Astrocyte (in vitro differentiated cells and primary cell): ENCODE measurements around the gene HDAC1. TPM values are rescaled to one million over a fixed set of nuclear protein-coding genes. Genes with fewer than 3 reads are reported as not detected.
A peak's percentile ranks its signal among the peaks of the same experiment; 100 is the strongest.

ENCODE experiments used
- DNase-seq: peaks from one replicate; pipeline ENCODE4 v3.0.0-alpha.2; 2010; ENCODE audit warnings: low read depth
- FAIRE-seq: peaks from 2 replicates; lab custom pipeline; 2011; peaks lifted over from hg19 to GRCh38; lab: Jason Lieb, UNC
- H2AFZ ChIP-seq: 2 replicates; pipeline ENCODE4 v1.6.0; 2012; ENCODE audit warnings: low read depth, low read length, inconsistent platforms
- H3K27ac ChIP-seq: 2 replicates; pipeline ENCODE4 v1.5.1; 2011; ENCODE audit warnings: low read depth, low read length, inconsistent platforms
- H3K27me3 ChIP-seq: 2 replicates; pipeline ENCODE4 v1.6.0; 2011; ENCODE audit warnings: low read length, inconsistent platforms; ENCODE audit not compliant: insufficient read depth
- H3K36me3 ChIP-seq: 2 replicates; pipeline ENCODE4 v1.5.1; 2011; ENCODE audit warnings: low read length, inconsistent platforms; ENCODE audit not compliant: insufficient read depth
- H3K4me1 ChIP-seq: 2 replicates; pipeline ENCODE4 v1.5.1; 2011; ENCODE audit warnings: low read length, inconsistent platforms; ENCODE audit not compliant: insufficient read depth
- H3K4me2 ChIP-seq: 2 replicates; pipeline ENCODE4 v1.6.0; 2012; ENCODE audit warnings: low read length, inconsistent platforms
- H3K4me3 ChIP-seq: 2 replicates; pipeline ENCODE4 v1.5.1; 2011; ENCODE audit warnings: low read depth, mild to moderate bottlenecking, low read length, inconsistent platforms; ENCODE audit not compliant: insufficient read depth
- H3K79me2 ChIP-seq: 2 replicates; pipeline ENCODE4 v1.6.0; 2012; ENCODE audit warnings: mild to moderate bottlenecking, low read length, inconsistent platforms; ENCODE audit not compliant: insufficient read depth
- H3K9ac ChIP-seq: 2 replicates; pipeline ENCODE4 v1.6.0; 2012; ENCODE audit warnings: mild to moderate bottlenecking, low read length, inconsistent platforms
- H3K9me3 ChIP-seq: 2 replicates; pipeline ENCODE4 v1.5.1; 2012; ENCODE audit warnings: low read depth, mild to moderate bottlenecking, low read length, inconsistent platforms; ENCODE audit not compliant: insufficient read depth
- H4K20me1 ChIP-seq: 2 replicates; pipeline ENCODE4 v1.6.0; 2012; ENCODE audit warnings: low read length, inconsistent platforms; ENCODE audit not compliant: insufficient read depth
- H3K27ac Mint-ChIP-seq: one replicate; pipeline ENCODE4 v1.8.0; 2021; ENCODE audit warnings: mild to moderate bottlenecking, mixed read lengths; ENCODE audit not compliant: unreplicated experiment
- H3K27me3 Mint-ChIP-seq: one replicate; pipeline ENCODE4 v1.8.0; 2021; ENCODE audit warnings: low read depth, mixed read lengths; ENCODE audit not compliant: unreplicated experiment
- H3K36me3 Mint-ChIP-seq: one replicate; pipeline ENCODE4 v1.8.0; 2021; ENCODE audit warnings: low read depth, mixed read lengths; ENCODE audit not compliant: unreplicated experiment
- H3K4me1 Mint-ChIP-seq: one replicate; pipeline ENCODE4 v1.8.0; 2021; ENCODE audit warnings: low read depth, mixed read lengths; ENCODE audit not compliant: unreplicated experiment
- H3K4me3 Mint-ChIP-seq: one replicate; pipeline ENCODE4 v1.8.0; 2021; ENCODE audit warnings: mild to moderate bottlenecking, moderate library complexity, mixed read lengths; ENCODE audit not compliant: unreplicated experiment
- H3K9me3 Mint-ChIP-seq: one replicate; pipeline ENCODE4 v1.8.0; 2021; ENCODE audit warnings: mild to moderate bottlenecking, mixed read lengths; ENCODE audit not compliant: unreplicated experiment
- CTCF ChIP-seq: IDR thresholded peaks from 2 replicates; pipeline ENCODE4 v1.5.1; 2011; ENCODE audit warnings: low read depth, mild to moderate bottlenecking, inconsistent platforms, low read length, moderate library complexity; ENCODE audit not compliant: insufficient read depth
- EZH2 ChIP-seq: IDR thresholded peaks from 2 replicates; pipeline ENCODE4 v1.6.1; 2012; ENCODE audit warnings: mild to moderate bottlenecking, low read length, inconsistent platforms; ENCODE audit not compliant: insufficient read depth
- total RNA-seq: library from RNA; stranded (reverse); gene quantifications from 2 replicates; pipeline ENCODE4 v1.2.1, GENCODE V29; 2021

The HDAC1 gene
- total RNA-seq, 1 donor from 2014 or later = 99.6 TPM

GRCh38 chr1:32346532-32347157, 54.8 kb downstream of the HDAC1 start:
- peaks cover 7% of the 10 kb centered on the region for H3K36me3 Mint-ChIP-seq
- Histone ChIP-seq H3K36me3 (no peaks in the 10 kb centered on the region), H3K27me3 (peaks cover 3% of the 10 kb centered on the region), H3K9me3 (no peaks in the 10 kb centered on the region), H3K4me1 (peaks cover 8% of the 10 kb centered on the region), H3K4me2 (no peak overlapping the region), H3K27ac (no peak overlapping the region), H4K20me1 (no peaks in the 10 kb centered on the region), H2AFZ (no peak overlapping the region), H3K79me2 (no peaks in the 10 kb centered on the region), H3K4me3 (no peak overlapping the region), H3K9ac (no peak overlapping the region)
- H3K4me3 Mint-ChIP-seq = no peak overlapping the region
- no peaks in the 10 kb centered on the region for H3K9me3 Mint-ChIP-seq
- H3K27me3 Mint-ChIP-seq = peaks cover 21% of the 10 kb centered on the region
- H3K4me1 Mint-ChIP-seq = peaks cover 15% of the 10 kb centered on the region
- no peak for FAIRE-seq
- TF ChIP-seq EZH2 = no peak
- no peak for TF ChIP-seq CTCF
- no peak overlapping the region for H3K27ac Mint-ChIP-seq
- no peak for DNase-seq

- Histone ChIP-seq H3K9me3 (no peaks in the 10 kb centered on the region), H4K20me1 (no peaks in the 10 kb centered on the region), H3K4me1 (peaks cover 31% of the 10 kb centered on the region), H3K9ac (no peak overlapping the region), H3K79me2 (no peaks in the 10 kb centered on the region), H3K27ac (no peak overlapping the region), H3K36me3 (no peaks in the 10 kb centered on the region), H3K4me3 (no peak overlapping the region), H3K4me2 (peak overlapping the region; percentile 39), H3K27me3 (peaks cover 3% of the 10 kb centered on the region), H2AFZ (no peak overlapping the region)
- DNase-seq (peak; percentile 49), FAIRE-seq (no peak)
- Mint-ChIP-seq H3K4me1 (peaks cover 33% of the 10 kb centered on the region), H3K27ac (no peak overlapping the region), H3K4me3 (peak overlapping the region; percentile 11), H3K27me3 (peaks cover 17% of the 10 kb centered on the region), H3K9me3 (no peaks in the 10 kb centered on the region), H3K36me3 (peaks cover 7% of the 10 kb centered on the region)
- TF ChIP-seq EZH2 (no peak), CTCF (no peak)
Observed at GRCh38 chr1:32349211-32349708, 57.4 kb downstream of the HDAC1 start.

DNA sequence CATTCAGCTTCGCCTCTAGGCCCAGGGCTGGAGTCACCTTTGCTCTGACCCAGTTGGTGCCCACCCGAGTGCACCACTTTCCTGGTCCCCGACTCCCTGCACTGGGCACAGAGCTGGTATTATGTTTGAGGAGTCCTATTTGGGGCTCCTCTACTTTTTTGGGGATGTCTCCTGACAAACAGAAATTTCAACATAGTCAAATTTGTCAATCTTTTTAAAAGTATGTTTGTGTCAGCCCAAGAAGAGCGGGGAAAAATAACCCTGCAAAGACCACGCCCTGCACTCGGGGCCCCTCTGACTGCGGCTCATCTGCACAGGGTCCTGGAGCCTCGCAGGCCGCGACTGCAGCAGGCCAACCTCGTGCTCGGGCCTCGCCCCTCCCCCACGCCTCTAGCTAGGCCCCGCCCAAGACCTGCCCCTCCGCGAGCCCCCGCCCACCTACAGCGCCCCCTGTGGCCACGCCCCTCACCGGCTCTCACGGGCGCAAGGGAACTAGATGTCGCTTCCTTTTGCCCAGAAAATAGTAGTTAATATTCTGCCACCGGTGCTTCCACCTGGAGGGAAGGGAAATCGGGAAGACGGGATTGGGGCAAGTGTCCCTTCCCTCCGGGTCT, 59.0 kb downstream of the HDAC1 start:
- peak overlapping the region; percentile 93 for H3K4me2 ChIP-seq
- H3K36me3 Mint-ChIP-seq = peaks cover 10% of the 10 kb centered on the region
- no peaks in the 10 kb centered on the region for H4K20me1 ChIP-seq
- peaks cover 3% of the 10 kb centered on the region for H3K27me3 ChIP-seq
- H3K4me1 Mint-ChIP-seq = peaks cover 33% of the 10 kb centered on the region
- H3K9me3 ChIP-seq = no peaks in the 10 kb centered on the region
- H3K9me3 Mint-ChIP-seq = no peaks in the 10 kb centered on the region
- FAIRE-seq (no peak), DNase-seq (no peak)
- TF ChIP-seq EZH2 (no peak), CTCF (no peak)
- peaks cover 11% of the 10 kb centered on the region for H3K27me3 Mint-ChIP-seq
- H3K79me2 ChIP-seq = no peaks in the 10 kb centered on the region
- H3K36me3 ChIP-seq = no peaks in the 10 kb centered on the region
- peak overlapping the region; percentile 84 for H3K4me3 Mint-ChIP-seq
- peak overlapping the region; percentile 58 for H3K27ac Mint-ChIP-seq
- peak overlapping the region; percentile 90 for H2AFZ ChIP-seq
- H3K9ac ChIP-seq = peak overlapping the region; percentile 89
- peak overlapping the region; percentile 62 for H3K4me3 ChIP-seq
- H3K4me1 ChIP-seq = peaks cover 31% of the 10 kb centered on the region
- H3K27ac ChIP-seq = peak overlapping the region; percentile 39
